ENCODE data around the gene ATP2B2.

The ATP2B2 gene

DNA sequence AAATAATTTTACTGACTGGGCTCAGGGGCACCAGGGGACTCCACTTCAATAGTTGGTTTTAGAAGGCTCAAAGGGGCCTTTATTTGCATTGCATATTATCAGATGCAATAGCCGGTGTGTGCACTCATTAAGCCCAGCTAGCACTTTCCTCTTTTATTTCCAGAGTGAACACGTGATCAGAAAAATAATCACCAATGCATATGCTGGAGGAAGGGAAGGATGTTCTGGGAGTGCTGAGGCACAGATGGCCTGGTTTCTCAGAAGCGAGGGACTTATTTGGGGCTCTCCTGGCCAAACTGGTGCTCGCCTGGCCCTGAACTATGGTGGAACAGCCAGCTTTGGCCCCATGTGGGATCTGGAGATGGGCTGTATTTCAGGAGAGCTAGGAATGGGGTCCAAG, 124.0 kb downstream of the ATP2B2 start:
- Histone ChIP-seq H3K4me3 (ENCODE audit: low read depth in 1 of 2, low read length in 2 of 2) (no peak overlapping the region), H3K4me2 (ENCODE audit: insufficient read depth, low read length) (no peak overlapping the region), H3K4me1 (ENCODE audit: insufficient read depth, low read length) (no peaks in the 10 kb centered on the region), H4K20me1 (ENCODE audit: insufficient read depth, low read length) (peaks cover 5% of the 10 kb centered on the region), H3K27me3 (ENCODE audit: insufficient read depth, low read length, poor library complexity) (no peaks in the 10 kb centered on the region), H3K36me3 (ENCODE audit: insufficient read depth, low read length) (no peaks in the 10 kb centered on the region), H3K9ac (ENCODE audit: low read depth, low read length) (no peak overlapping the region), H2AFZ (ENCODE audit: low read depth, low read length) (no peak overlapping the region), H3K9me3 (ENCODE audit: insufficient read depth, low read length, severe bottlenecking) (peaks cover 4% of the 10 kb centered on the region), H3K79me2 (ENCODE audit: insufficient read depth, low read length) (no peaks in the 10 kb centered on the region), H3K27ac (ENCODE audit: low read length) (no peak overlapping the region)
- no peak for TF ChIP-seq EZH2 (IDR thresholded peaks at IDR 0.05; ENCODE audit: borderline replicate concordance, low read depth, low read length, severe bottlenecking)
- TF ChIP-seq, protein P1, sequence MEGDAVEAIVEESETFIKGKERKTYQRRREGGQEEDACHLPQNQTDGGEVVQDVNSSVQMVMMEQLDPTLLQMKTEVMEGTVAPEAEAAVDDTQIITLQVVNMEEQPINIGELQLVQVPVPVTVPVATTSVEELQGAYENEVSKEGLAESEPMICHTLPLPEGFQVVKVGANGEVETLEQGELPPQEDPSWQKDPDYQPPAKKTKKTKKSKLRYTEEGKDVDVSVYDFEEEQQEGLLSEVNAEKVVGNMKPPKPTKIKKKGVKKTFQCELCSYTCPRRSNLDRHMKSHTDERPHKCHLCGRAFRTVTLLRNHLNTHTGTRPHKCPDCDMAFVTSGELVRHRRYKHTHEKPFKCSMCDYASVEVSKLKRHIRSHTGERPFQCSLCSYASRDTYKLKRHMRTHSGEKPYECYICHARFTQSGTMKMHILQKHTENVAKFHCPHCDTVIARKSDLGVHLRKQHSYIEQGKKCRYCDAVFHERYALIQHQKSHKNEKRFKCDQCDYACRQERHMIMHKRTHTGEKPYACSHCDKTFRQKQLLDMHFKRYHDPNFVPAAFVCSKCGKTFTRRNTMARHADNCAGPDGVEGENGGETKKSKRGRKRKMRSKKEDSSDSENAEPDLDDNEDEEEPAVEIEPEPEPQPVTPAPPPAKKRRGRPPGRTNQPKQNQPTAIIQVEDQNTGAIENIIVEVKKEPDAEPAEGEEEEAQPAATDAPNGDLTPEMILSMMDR (IDR thresholded peaks at IDR 0.05; ENCODE audit: borderline replicate concordance, extremely low read depth, low read length, poor library complexity, severe bottlenecking) = no peak
- DNase-seq = no peak
- ATAC-seq (ENCODE audit: insufficient read depth, low read depth) = no peak

DNA sequence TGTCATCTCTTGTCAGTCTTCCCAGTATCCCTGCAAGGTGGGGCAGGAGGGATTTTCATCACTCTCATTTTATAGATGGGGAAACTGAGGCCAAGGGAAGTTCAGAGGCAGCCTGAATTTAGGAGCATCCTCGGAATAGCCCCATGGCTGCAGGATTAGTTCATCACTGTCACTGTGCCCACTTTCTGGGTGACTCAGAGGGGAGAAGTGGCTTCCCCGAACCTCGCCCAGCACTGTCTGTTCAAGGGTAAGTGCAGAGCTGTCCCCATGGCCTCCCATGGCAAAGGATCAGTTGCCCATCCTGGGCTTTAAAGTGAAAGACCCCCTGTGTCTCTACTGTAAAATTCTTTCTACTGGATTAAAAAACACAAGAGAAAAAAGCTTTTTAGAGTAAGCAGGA, 124.5 kb downstream of the ATP2B2 start:
- no peak for ATAC-seq (ENCODE audit: insufficient read depth, low read depth)
- H2AFZ ChIP-seq (ENCODE audit: low read depth, low read length) = no peak overlapping the region
- no peaks in the 10 kb centered on the region for H3K79me2 ChIP-seq (ENCODE audit: insufficient read depth, low read length)
- H3K27me3 ChIP-seq (ENCODE audit: insufficient read depth, low read length, poor library complexity) = no peaks in the 10 kb centered on the region
- H3K36me3 ChIP-seq (ENCODE audit: insufficient read depth, low read length) = no peaks in the 10 kb centered on the region
- DNase-seq = no peak
- no peak overlapping the region for H3K4me3 ChIP-seq (ENCODE audit: low read depth in 1 of 2, low read length in 2 of 2)
- H3K4me1 ChIP-seq (ENCODE audit: insufficient read depth, low read length) = no peaks in the 10 kb centered on the region
- no peak overlapping the region for H3K27ac ChIP-seq (ENCODE audit: low read length)
- no peak overlapping the region for H3K9ac ChIP-seq (ENCODE audit: low read depth, low read length)
- peaks cover 5% of the 10 kb centered on the region for H4K20me1 ChIP-seq (ENCODE audit: insufficient read depth, low read length)
- no peak overlapping the region for H3K4me2 ChIP-seq (ENCODE audit: insufficient read depth, low read length)
- no peak for TF ChIP-seq EZH2 (IDR thresholded peaks at IDR 0.05; ENCODE audit: borderline replicate concordance, low read depth, low read length, severe bottlenecking)
- TF ChIP-seq, protein P1 (IDR thresholded peaks at IDR 0.05; ENCODE audit: borderline replicate concordance, extremely low read depth, low read length, poor library complexity, severe bottlenecking) = no peak
- H3K9me3 ChIP-seq (ENCODE audit: insufficient read depth, low read length, severe bottlenecking) = no peaks in the 10 kb centered on the region

DNA sequence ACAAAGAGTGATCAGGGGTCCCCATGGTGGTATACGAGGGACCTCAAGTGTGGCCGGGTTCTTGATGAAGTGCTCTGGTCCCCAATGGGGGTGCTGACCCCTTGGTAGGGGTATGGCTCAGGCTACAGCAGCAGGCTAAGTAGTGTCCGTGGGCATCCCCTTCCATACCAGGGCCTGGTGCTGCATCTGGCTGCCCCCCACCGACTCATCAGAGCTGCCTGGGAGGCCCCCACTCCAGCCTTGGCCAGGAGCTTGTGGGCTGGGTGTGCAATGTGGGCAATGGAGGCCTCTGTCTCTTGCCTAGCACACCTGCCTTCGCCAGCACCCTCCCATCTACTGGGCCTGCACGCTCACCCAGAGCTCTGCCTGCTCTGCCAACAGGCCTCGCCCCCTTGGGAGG, 125.4 kb downstream of the ATP2B2 start:
- ATAC-seq (ENCODE audit: insufficient read depth, low read depth) (no peak), DNase-seq (no peak)
- peaks cover 5% of the 10 kb centered on the region for H4K20me1 ChIP-seq (ENCODE audit: insufficient read depth, low read length)
- H2AFZ ChIP-seq (ENCODE audit: low read depth, low read length) = no peak overlapping the region
- H3K4me3 ChIP-seq (ENCODE audit: low read depth in 1 of 2, low read length in 2 of 2) = no peak overlapping the region
- H3K27me3 ChIP-seq (ENCODE audit: insufficient read depth, low read length, poor library complexity) = no peaks in the 10 kb centered on the region
- TF ChIP-seq, protein P1 (IDR thresholded peaks at IDR 0.05; ENCODE audit: borderline replicate concordance, extremely low read depth, low read length, poor library complexity, severe bottlenecking) = no peak
- TF ChIP-seq EZH2 (IDR thresholded peaks at IDR 0.05; ENCODE audit: borderline replicate concordance, low read depth, low read length, severe bottlenecking) = no peak
- no peak overlapping the region for H3K9ac ChIP-seq (ENCODE audit: low read depth, low read length)
- H3K4me2 ChIP-seq (ENCODE audit: insufficient read depth, low read length) = no peak overlapping the region
- no peaks in the 10 kb centered on the region for H3K79me2 ChIP-seq (ENCODE audit: insufficient read depth, low read length)
- H3K27ac ChIP-seq (ENCODE audit: low read length) = no peak overlapping the region
- no peaks in the 10 kb centered on the region for H3K4me1 ChIP-seq (ENCODE audit: insufficient read depth, low read length)
- no peaks in the 10 kb centered on the region for H3K9me3 ChIP-seq (ENCODE audit: insufficient read depth, low read length, severe bottlenecking)
- H3K36me3 ChIP-seq (ENCODE audit: insufficient read depth, low read length) = no peaks in the 10 kb centered on the region

DNA sequence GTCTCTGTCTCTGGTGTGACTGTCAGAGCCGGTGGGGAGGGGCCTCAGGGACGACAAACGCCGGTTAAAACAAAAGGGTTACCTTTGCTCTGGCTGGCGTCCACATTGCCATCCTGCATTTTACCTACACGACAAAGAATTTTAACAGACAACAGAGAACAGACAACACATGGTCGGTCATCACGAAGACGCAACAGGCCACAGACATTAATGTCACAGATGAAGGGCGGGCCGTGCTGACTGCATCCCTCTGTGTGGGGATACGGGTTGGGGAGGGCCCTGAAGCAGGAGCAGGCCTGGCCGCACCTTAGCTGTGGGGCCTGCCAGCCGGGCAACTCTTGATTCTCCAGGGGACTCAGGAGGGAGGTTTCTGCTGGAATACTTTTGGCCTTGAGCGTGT, 126.2 kb downstream of the ATP2B2 start:
- H4K20me1 ChIP-seq (ENCODE audit: insufficient read depth, low read length) = peaks cover 5% of the 10 kb centered on the region

More for the DNA sequence above, 126.2 kb downstream of the ATP2B2 start:
- Histone ChIP-seq H3K9ac (ENCODE audit: low read depth, low read length) (no peak overlapping the region), H3K27ac (ENCODE audit: low read length) (no peak overlapping the region), H3K4me2 (ENCODE audit: insufficient read depth, low read length) (no peak overlapping the region), H2AFZ (ENCODE audit: low read depth, low read length) (no peak overlapping the region), H3K79me2 (ENCODE audit: insufficient read depth, low read length) (no peaks in the 10 kb centered on the region), H3K9me3 (ENCODE audit: insufficient read depth, low read length, severe bottlenecking) (no peaks in the 10 kb centered on the region), H3K36me3 (ENCODE audit: insufficient read depth, low read length) (no peaks in the 10 kb centered on the region), H3K27me3 (ENCODE audit: insufficient read depth, low read length, poor library complexity) (no peaks in the 10 kb centered on the region), H3K4me1 (ENCODE audit: insufficient read depth, low read length) (no peaks in the 10 kb centered on the region), H3K4me3 (ENCODE audit: low read depth in 1 of 2, low read length in 2 of 2) (no peak overlapping the region)
- ATAC-seq (ENCODE audit: insufficient read depth, low read depth) = no peak
- no peak for TF ChIP-seq EZH2 (IDR thresholded peaks at IDR 0.05; ENCODE audit: borderline replicate concordance, low read depth, low read length, severe bottlenecking)
- TF ChIP-seq, protein P1 (IDR thresholded peaks at IDR 0.05; ENCODE audit: borderline replicate concordance, extremely low read depth, low read length, poor library complexity, severe bottlenecking) = no peak
- no peak for DNase-seq
